ENCODE measurements around the gene FBXL16. TPM values are rescaled to one million over a fixed set of nuclear protein-coding genes. Genes with fewer than 3 reads are reported as not detected.

The FBXL16 gene
- total RNA-seq, 1 experiment from 2014 or later, result 40.5 TPM

DNA sequence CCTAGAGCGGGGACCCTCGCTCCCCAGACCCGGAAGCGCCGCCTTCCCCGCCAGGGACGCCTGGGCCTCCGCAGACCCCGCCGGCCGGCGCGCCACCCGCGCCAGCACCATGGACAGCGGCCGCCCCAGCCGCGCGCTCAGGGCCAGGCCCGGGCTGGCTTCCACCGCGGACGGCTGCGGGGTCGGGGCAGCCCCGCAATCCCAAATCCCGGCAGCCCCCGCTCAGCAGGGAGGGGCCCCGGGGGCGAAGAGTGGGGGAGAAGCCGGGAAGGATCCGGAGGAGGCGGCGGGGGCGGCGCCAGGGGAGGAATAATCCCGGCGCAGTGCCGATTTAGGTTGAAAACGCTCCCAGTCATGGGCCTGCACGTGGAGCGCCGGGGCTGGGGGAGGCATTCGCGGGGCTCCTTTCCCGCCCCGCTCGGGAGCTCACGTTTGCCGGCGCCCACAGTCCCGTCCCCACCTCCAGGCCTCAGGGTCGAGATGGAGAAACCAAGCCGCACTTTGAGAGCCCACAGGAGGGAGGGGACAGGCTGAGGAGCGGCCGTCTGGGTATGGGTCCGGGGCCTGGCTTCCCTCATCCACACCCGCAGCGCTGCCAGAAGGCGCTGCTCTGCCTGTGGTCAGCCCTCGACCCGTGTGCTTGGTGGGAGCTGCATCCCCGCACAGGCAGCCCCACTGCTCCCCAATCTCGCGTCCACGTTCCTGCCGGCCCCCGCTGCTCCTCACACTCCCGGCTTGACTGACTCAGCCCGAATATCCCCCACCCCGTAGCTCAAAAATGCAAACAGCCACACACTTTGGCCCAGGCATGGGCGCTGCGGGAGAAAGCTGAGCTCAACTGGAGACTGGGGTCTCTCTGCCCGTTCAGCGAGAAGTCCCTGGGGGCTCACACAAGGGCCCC is 4.7 kb downstream of the FBXL16 start:
- no peak overlapping the region for H3K4me3 Mint-ChIP-seq (ENCODE audit: unreplicated experiment)
- TF ChIP-seq, protein P1, sequence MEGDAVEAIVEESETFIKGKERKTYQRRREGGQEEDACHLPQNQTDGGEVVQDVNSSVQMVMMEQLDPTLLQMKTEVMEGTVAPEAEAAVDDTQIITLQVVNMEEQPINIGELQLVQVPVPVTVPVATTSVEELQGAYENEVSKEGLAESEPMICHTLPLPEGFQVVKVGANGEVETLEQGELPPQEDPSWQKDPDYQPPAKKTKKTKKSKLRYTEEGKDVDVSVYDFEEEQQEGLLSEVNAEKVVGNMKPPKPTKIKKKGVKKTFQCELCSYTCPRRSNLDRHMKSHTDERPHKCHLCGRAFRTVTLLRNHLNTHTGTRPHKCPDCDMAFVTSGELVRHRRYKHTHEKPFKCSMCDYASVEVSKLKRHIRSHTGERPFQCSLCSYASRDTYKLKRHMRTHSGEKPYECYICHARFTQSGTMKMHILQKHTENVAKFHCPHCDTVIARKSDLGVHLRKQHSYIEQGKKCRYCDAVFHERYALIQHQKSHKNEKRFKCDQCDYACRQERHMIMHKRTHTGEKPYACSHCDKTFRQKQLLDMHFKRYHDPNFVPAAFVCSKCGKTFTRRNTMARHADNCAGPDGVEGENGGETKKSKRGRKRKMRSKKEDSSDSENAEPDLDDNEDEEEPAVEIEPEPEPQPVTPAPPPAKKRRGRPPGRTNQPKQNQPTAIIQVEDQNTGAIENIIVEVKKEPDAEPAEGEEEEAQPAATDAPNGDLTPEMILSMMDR (IDR thresholded peaks at IDR 0.05; ENCODE audit: unreplicated experiment), result no peak
- ChIA-PET CTCF (interaction anchor here (0.9 kb wide), 1 partner anchor 19 kb away, joined by 3 read pairs; no protein-coding TSS in a partner anchor), POLR2A (interaction anchor here (1.3 kb wide), 1 partner anchor 11 kb away, joined by 3 read pairs; no protein-coding TSS in a partner anchor)
- DNase-seq (ENCODE audit: unreplicated experiment), result no peak
- H3K4me1 Mint-ChIP-seq (ENCODE audit: insufficient read depth, unreplicated experiment), result peaks cover 1% of the 10 kb centered on the region
- no TSS peak for BruUV-seq (replicated peaks)
- peaks cover 51% of the 10 kb centered on the region for H3K36me3 Mint-ChIP-seq (ENCODE audit: insufficient read depth, unreplicated experiment)
- no peaks in the 10 kb centered on the region for H3K9me3 Mint-ChIP-seq (ENCODE audit: unreplicated experiment)
- H3K27ac Mint-ChIP-seq (ENCODE audit: low read depth, unreplicated experiment), result no peak overlapping the region
- H3K27me3 Mint-ChIP-seq (ENCODE audit: insufficient read depth, unreplicated experiment), result no peaks in the 10 kb centered on the region
- intact Hi-C loops (cut with micrococcal nuclease), result no loop called here

GRCh38 chr16:698911-699671 is 6.5 kb downstream of the FBXL16 start:
- H3K4me3 Mint-ChIP-seq (ENCODE audit: unreplicated experiment), result no peak overlapping the region
- peaks cover 69% of the 10 kb centered on the region for H3K36me3 Mint-ChIP-seq (ENCODE audit: insufficient read depth, unreplicated experiment)
- CTCF ChIA-PET, result interaction anchor here (1.6 kb wide), 1 partner anchor 9 kb away, joined by 3 read pairs; no protein-coding TSS in a partner anchor
- no TSS peak for BruUV-seq (replicated peaks)
- TF ChIP-seq, protein P1 (IDR thresholded peaks at IDR 0.05; ENCODE audit: unreplicated experiment), result no peak
- H3K27ac Mint-ChIP-seq (ENCODE audit: low read depth, unreplicated experiment), result no peak overlapping the region
- H3K27me3 Mint-ChIP-seq (ENCODE audit: insufficient read depth, unreplicated experiment), result no peaks in the 10 kb centered on the region
- peaks cover 6% of the 10 kb centered on the region for H3K4me1 Mint-ChIP-seq (ENCODE audit: insufficient read depth, unreplicated experiment)
- DNase-seq (ENCODE audit: unreplicated experiment), result no peak
- POLR2A ChIA-PET, result interaction anchor here (0.6 to 1.9 kb wide), 3 partner anchors 8 to 16 kb away, joined by 3 to 5 read pairs (median 3); partner anchors contain the start of gene METRN
- H3K9me3 Mint-ChIP-seq (ENCODE audit: unreplicated experiment), result no peaks in the 10 kb centered on the region
- intact Hi-C loops (cut with micrococcal nuclease), result no loop called here

GRCh38 chr16:695355-696089 is 10.1 kb downstream of the FBXL16 start:
- H3K36me3 Mint-ChIP-seq (ENCODE audit: insufficient read depth, unreplicated experiment), result peaks cover 85% of the 10 kb centered on the region
- DNase-seq (ENCODE audit: unreplicated experiment), result peak; percentile 87
- peak overlapping the region; percentile 41 for H3K4me3 Mint-ChIP-seq (ENCODE audit: unreplicated experiment)
- intact Hi-C loops (cut with micrococcal nuclease), result no loop called here
- peaks cover 10% of the 10 kb centered on the region for H3K4me1 Mint-ChIP-seq (ENCODE audit: insufficient read depth, unreplicated experiment)
- H3K9me3 Mint-ChIP-seq (ENCODE audit: unreplicated experiment), result no peaks in the 10 kb centered on the region
- no peak overlapping the region for H3K27ac Mint-ChIP-seq (ENCODE audit: low read depth, unreplicated experiment)
- H3K27me3 Mint-ChIP-seq (ENCODE audit: insufficient read depth, unreplicated experiment), result no peaks in the 10 kb centered on the region
- TF ChIP-seq, protein P1 (IDR thresholded peaks at IDR 0.05; ENCODE audit: unreplicated experiment), result no peak
- no TSS peak for BruUV-seq (replicated peaks)
- CTCF ChIA-PET, result interaction anchor here (0.6 to 1.3 kb wide), 7 partner anchors 8 to 90 kb away, joined by 3 to 4 read pairs (median 3); no protein-coding TSS in a partner anchor
- POLR2A ChIA-PET, result interaction anchor here (0.6 to 2.0 kb wide), 17 partner anchors 9 to 921 kb away, joined by 3 to 25 read pairs (median 5); partner anchors contain the start of genes ANTKMT, CCDC78, CHTF18 and JMJD8
